GM19395 (cell line): Measurements from ENCODE around the gene IFT80.
A peak's percentile ranks its signal among the peaks of the same experiment; 100 is the strongest.

Experiments
- ATAC-seq: cut with Tn5 transposase; IDR thresholded peaks from one replicate; pipeline ENCODE4 v1.9.1; 2021; ENCODE audit warnings: mild to moderate bottlenecking, moderate library complexity; ENCODE audit not compliant: unreplicated experiment

IFT80 gene

GRCh38 chr3:160401291-160402095 is 2.5 kb upstream of the IFT80 start:
- ATAC-seq, result no peak

- peak; percentile 3 for ATAC-seq
Observed at GRCh38 chr3:160400702-160401150, 1.7 kb upstream of the IFT80 start.

GRCh38 chr3:160400030-160400701 is 1.1 kb upstream of the IFT80 start:
- ATAC-seq, result peak; percentile 13

- peak; percentile 20 for ATAC-seq
Observed at GRCh38 chr3:160398820-160399124, 253 bp downstream of the IFT80 start.

- no peak for ATAC-seq
Observed at GRCh38 chr3:160395297-160395696, 3.7 kb downstream of the IFT80 start.

- ATAC-seq, result no peak
Observed at GRCh38 chr3:160394009-160394392, 5.0 kb downstream of the IFT80 start.

- ATAC-seq, result no peak
Observed at GRCh38 chr3:160393346-160394008, 5.5 kb downstream of the IFT80 start.

- no peak for ATAC-seq
Observed at GRCh38 chr3:160392798-160393197, 6.2 kb downstream of the IFT80 start.

GRCh38 chr3:160390565-160391138 is 8.4 kb downstream of the IFT80 start:
- peak; percentile 67 for ATAC-seq

- no peak for ATAC-seq
Observed at GRCh38 chr3:160384639-160385318, 14.2 kb downstream of the IFT80 start.

GRCh38 chr3:160381470-160381869 is 17.6 kb downstream of the IFT80 start:
- no peak for ATAC-seq

GRCh38 chr3:160379628-160380214 is 19.3 kb downstream of the IFT80 start:
- no peak for ATAC-seq

- ATAC-seq, result no peak
Observed at GRCh38 chr3:160378331-160379109, 20.5 kb downstream of the IFT80 start.

- no peak for ATAC-seq
Observed at GRCh38 chr3:160376681-160377080, 22.3 kb downstream of the IFT80 start.

- ATAC-seq, result no peak
Observed at GRCh38 chr3:160374925-160375324, 24.1 kb downstream of the IFT80 start.

GRCh38 chr3:160374472-160374871 is 24.6 kb downstream of the IFT80 start:
- ATAC-seq, result no peak

- no peak for ATAC-seq
Observed at GRCh38 chr3:160373655-160374054, 25.4 kb downstream of the IFT80 start.

- no peak for ATAC-seq
Observed at GRCh38 chr3:160372780-160373179, 26.2 kb downstream of the IFT80 start.

- ATAC-seq, result no peak
Observed at GRCh38 chr3:160370987-160371857, 27.8 kb downstream of the IFT80 start.
